ELF-1 (cell line): ENCODE measurements around the gene FBXO27.
"Not testable (repeated sequence)": the region's sequence is repeated elsewhere in the genome, so short reads cannot be mapped to it uniquely, and the experiment has no call there.

Experiments used
- DNase-seq: peaks from one replicate; pipeline ENCODE4 v3.0.0-alpha.2; 2016; ENCODE audit warnings: low read depth, low spot score

FBXO27 gene

GRCh38 chr19:38989066-38989605, 43.2 kb downstream of the FBXO27 start:
- peak; percentile 84 for DNase-seq

- not testable (repeated sequence) for DNase-seq
These were observed 43.7 kb downstream of the FBXO27 start for GRCh38 chr19:38988627-38989026.

GRCh38 chr19:38987745-38988144, 44.6 kb downstream of the FBXO27 start:
- DNase-seq = not testable (repeated sequence)

- no peak for DNase-seq
These were observed 47.1 kb downstream of the FBXO27 start for GRCh38 chr19:38985262-38985661.

GRCh38 chr19:38980583-38981374, 51.6 kb downstream of the FBXO27 start:
- DNase-seq = no peak

GRCh38 chr19:38979812-38980211, 52.5 kb downstream of the FBXO27 start:
- no peak for DNase-seq

GRCh38 chr19:38978326-38978689, 54.0 kb downstream of the FBXO27 start:
- no peak for DNase-seq

- DNase-seq = peak; percentile 59
These were observed 54.7 kb downstream of the FBXO27 start for GRCh38 chr19:38977445-38978325.

- DNase-seq = peak; percentile 68
These were observed 56.5 kb downstream of the FBXO27 start for GRCh38 chr19:38975861-38976271.

GRCh38 chr19:38975214-38975860, 57.0 kb downstream of the FBXO27 start, which contains the start of gene FBXO17:
TSS of gene FBXO17 (minus strand) at chr19:38975742. CDS start at chr19:38950319, 25,423 bp downstream.
- DNase-seq = peak; percentile 79

- DNase-seq = no peak
These were observed 57.6 kb downstream of the FBXO27 start for GRCh38 chr19:38974624-38975213.
